Left lung (tissue), 14 donors: Measurements from ENCODE around the gene ZNF24. TPM values are rescaled to one million over a fixed set of nuclear protein-coding genes. Genes with fewer than 3 reads are reported as not detected.

Source experiments
- ATAC-seq: fragments of 200-7000 bp; cut with Tn5 transposase; one replicate; pipeline ENCODE4 v1.9.1; 2020; ENCODE audit warnings: moderate library complexity
- DNase-seq, 4 donors: peaks; one replicate each; pipeline ENCODE4 v3.0.0-alpha.2; 2013 to 2020
- H3K27ac ChIP-seq, 2 donors: fragments of 200-600 bp; sonication (generic) in 1 of 2; one replicate each; pipeline versions ENCODE4 v1.5.0 to v1.8.0; 2020 to 2021
- H3K27me3 ChIP-seq, 2 donors: fragments of 200-600 bp; sonication (generic) in 1 of 2; one replicate each; pipeline versions ENCODE4 v1.5.0 to v1.8.0; 2020 to 2021
- H3K36me3 ChIP-seq, 2 donors: fragments of 200-600 bp; sonication (generic) in 1 of 2; one replicate each; pipeline versions ENCODE4 v1.5.0 to v1.8.0; 2020 to 2021
- H3K4me1 ChIP-seq, 2 donors: fragments of 200-600 bp; one replicate each; pipeline ENCODE4 v1.8.0; 2021
- H3K4me3 ChIP-seq, 2 donors: fragments of 200-600 bp; sonication (generic) in 1 of 2; one replicate each; pipeline versions ENCODE4 v1.5.0 to v1.8.0; 2020 to 2021; ENCODE audit warnings: mild to moderate bottlenecking in 1 of 2
- H3K9me3 ChIP-seq, 2 donors: fragments of 200-600 bp; sonication (generic) in 1 of 2; one replicate each; pipeline versions ENCODE4 v1.5.0 to v1.8.0; 2020 to 2021
- CTCF ChIP-seq, 2 donors: fragments of 200-600 bp; sonication (generic) in 1 of 2; IDR thresholded peaks; one replicate each; pipeline versions ENCODE4 v1.5.0 to v1.8.0; 2021; ENCODE audit warnings: antibody characterized with exemption in 2 of 2
- intact Hi-C, 2 donors: fragments of 100-400 bp; cut with DNase I; formaldehyde crosslinking; loops; one replicate each; pipeline versions ENCODE4 v1.11.2 to v1.14.2; 2022
- long read RNA-seq, 12 donors: library from polyadenylated mRNA in 2 of 12; unstranded in 2 of 12; transcript quantifications; one replicate each; pipeline ENCODE4 v2.0.0 and lab custom pipeline, GENCODE V29; 2019 to 2026
- polyA plus RNA-seq, 6 donors: library from polyadenylated mRNA; unstranded; fragments of 120-200 nt; gene quantifications; one replicate each; pipeline ENCODE4 v1.2.1, GENCODE V29; 2013; ENCODE audit not compliant: insufficient read length in 6 of 6
- total RNA-seq, 2 donors: library from RNA; stranded (reverse); fragmentation: NEBNext Ultra II Directional; extraction: Animal tissue kit (Norgen Biotek cat#: 25700); gene quantifications; one replicate each; pipeline ENCODE4 v1.2.1, GENCODE V29; 2021
- donor health status: DM: no; HTN: yes; CAD: no.
- donor health status: DM: no; HTN: no; CAD: no.

The ZNF24 gene
- total RNA-seq: 10 to 100 TPM; 48.9 to 56.2 TPM
- polyA plus RNA-seq: 10 to 100 TPM; 63.7 to 68.9 (median 67.5) TPM
- long read RNA-seq, donor 1, full-length matches to known transcripts: 34 of 67 reads
- long read RNA-seq, donor 1, partial matches to known transcripts: 27 of 67 reads
- long read RNA-seq, donor 1, other reads (novel, unspliced or antisense): 6 of 67 reads
- long read RNA-seq, donor 2, full-length matches to known transcripts: 25 of 53 reads
- long read RNA-seq, donor 2, partial matches to known transcripts: 28 of 53 reads
- long read RNA-seq, donor 2, other reads (novel, unspliced or antisense): 0 of 53 reads
- long read RNA-seq, donor 3, full-length matches to known transcripts: 31 of 38 reads
- long read RNA-seq, donor 3, partial matches to known transcripts: 7 of 38 reads
- long read RNA-seq, donor 3, other reads (novel, unspliced or antisense): 0 of 38 reads
- long read RNA-seq, donor 4, full-length matches to known transcripts: 38 of 42 reads
- long read RNA-seq, donor 4, partial matches to known transcripts: 1 of 42 reads
- long read RNA-seq, donor 4, other reads (novel, unspliced or antisense): 3 of 42 reads
- long read RNA-seq, donor 5, full-length matches to known transcripts: 29 of 54 reads
- long read RNA-seq, donor 5, partial matches to known transcripts: 25 of 54 reads
- long read RNA-seq, donor 5, other reads (novel, unspliced or antisense): 0 of 54 reads
- long read RNA-seq, donor 6, full-length matches to known transcripts: 16 of 27 reads
- long read RNA-seq, donor 6, partial matches to known transcripts: 11 of 27 reads
- long read RNA-seq, donor 6, other reads (novel, unspliced or antisense): 0 of 27 reads
- long read RNA-seq, donor 7, full-length matches to known transcripts: 16 of 44 reads
- long read RNA-seq, donor 7, partial matches to known transcripts: 23 of 44 reads
- long read RNA-seq, donor 7, other reads (novel, unspliced or antisense): 5 of 44 reads
- long read RNA-seq, donor 8, full-length matches to known transcripts: 27 of 44 reads
- long read RNA-seq, donor 8, partial matches to known transcripts: 17 of 44 reads
- long read RNA-seq, donor 8, other reads (novel, unspliced or antisense): 0 of 44 reads
- long read RNA-seq, donor 9: 0 reads
- long read RNA-seq, donor 10, full-length matches to known transcripts: 28 of 35 reads
- long read RNA-seq, donor 10, partial matches to known transcripts: 2 of 35 reads
- long read RNA-seq, donor 10, other reads (novel, unspliced or antisense): 5 of 35 reads
- long read RNA-seq, donor 11: 0 reads
- long read RNA-seq, donor 12, full-length matches to known transcripts: 18 of 44 reads
- long read RNA-seq, donor 12, partial matches to known transcripts: 26 of 44 reads
- long read RNA-seq, donor 12, other reads (novel, unspliced or antisense): 0 of 44 reads

GRCh38 chr18:35343936-35344735 lies at the start of gene ZNF24:
ZNF24 (minus strand) TSS chr18:35344420; CDS start chr18:35340650, 3,770 bp downstream.
- Histone ChIP-seq H3K4me3 (peak within 1 kb of the TSS; percentile 75 to 87), H3K36me3 (peaks cover 7 to 16% of the 10 kb centered on the region in 2 donors), H3K27ac (peak within 1 kb of the TSS; percentile 90 to 99), H3K9me3 (no peaks in the 10 kb centered on the region), H3K4me1 (peaks cover 9 to 51% of the 10 kb centered on the region in 2 donors), H3K27me3 (no peaks in the 10 kb centered on the region)
- intact Hi-C loops: loop anchor here in 1 of 2 donors (5.0 kb wide), 1 partner anchor 52 kb away; the partner anchor contains the start of gene ZSCAN30
- peak; percentile 99 for ATAC-seq
- no peak for TF ChIP-seq CTCF (IDR thresholded peaks at IDR 0.05)
- DNase-seq: peak; percentile 96 to 99 (median 98)

GRCh38 chr18:35393716-35394115 lies 49.5 kb upstream of the ZNF24 start:
- ATAC-seq (no peak), DNase-seq (no peak)
- H3K27ac ChIP-seq: no peak overlapping the region
- no peak for TF ChIP-seq CTCF (IDR thresholded peaks at IDR 0.05)
- H3K36me3 ChIP-seq: no peaks in the 10 kb centered on the region
- no peak overlapping the region for H3K4me3 ChIP-seq
- no peaks in the 10 kb centered on the region for H3K27me3 ChIP-seq
- intact Hi-C loops: no loop called here
- H3K9me3 ChIP-seq: no peaks in the 10 kb centered on the region
- H3K4me1 ChIP-seq: no peaks in the 10 kb centered on the region

GRCh38 chr18:35392375-35392774 lies 48.2 kb upstream of the ZNF24 start:
- no peak for ATAC-seq
- H3K36me3 ChIP-seq: no peaks in the 10 kb centered on the region
- intact Hi-C loops: no loop called here

More at GRCh38 chr18:35392375-35392774, 48.2 kb upstream of the ZNF24 start:
- no peak overlapping the region for H3K27ac ChIP-seq
- TF ChIP-seq CTCF (IDR thresholded peaks at IDR 0.05): no peak
- H3K4me3 ChIP-seq: no peak overlapping the region
- H3K4me1 ChIP-seq: no peaks in the 10 kb centered on the region
- no peak for DNase-seq
- H3K27me3 ChIP-seq: no peaks in the 10 kb centered on the region
- H3K9me3 ChIP-seq: no peaks in the 10 kb centered on the region
